Esophagus squamous epithelium (tissue), 4 donors: ENCODE measurements around the gene RBMS3.

Experiments used
- CTCF ChIP-seq, 6 experiments: fragments of 450-650 bp in 4 of 6; fragments of 200-600 bp in 2 of 6; sonication (generic) in 2 of 6; IDR thresholded peaks; one replicate each; pipeline ENCODE4 v1.5.1; 2016 to 2019; ENCODE audit warnings: antibody characterized with exemption in 6 of 6, mild to moderate bottlenecking in 4 of 6, moderate library complexity in 4 of 6
- POLR2A ChIP-seq, 4 donors: fragments of 450-650 bp; IDR thresholded peaks; one replicate each; pipeline ENCODE4 v1.6.1; 2017; ENCODE audit warnings: antibody characterized with exemption in 4 of 4, mild to moderate bottlenecking in 4 of 4, moderate library complexity in 3 of 4

GRCh38 chr3:29683018-29683993 is 402.4 kb downstream of the RBMS3 start:
- TF ChIP-seq CTCF (IDR thresholded peaks at IDR 0.05) (no peak), POLR2A (IDR thresholded peaks at IDR 0.05) (no peak)
